ENCODE data around the gene NR3C2.

The NR3C2 gene

GRCh38 chr4:148041606-148042329, 400.4 kb downstream of the NR3C2 start:
- DNase-seq = no peak

- no peak for DNase-seq
Observed at GRCh38 chr4:148034813-148035212, 407.4 kb downstream of the NR3C2 start.

- DNase-seq = peak; percentile 83
Observed at GRCh38 chr4:148030193-148030873, 411.9 kb downstream of the NR3C2 start.

GRCh38 chr4:148029781-148030180, 412.4 kb downstream of the NR3C2 start:
- DNase-seq = no peak

Data from fibroblast of skin of scalp (primary cell).